ENCODE measurements around the gene AP1G2. TPM values are rescaled to one million over a fixed set of nuclear protein-coding genes. Genes with fewer than 3 reads are reported as not detected.
"Not testable (repeated sequence)": the region's sequence is repeated elsewhere in the genome, so short reads cannot be mapped to it uniquely, and the experiment has no call there.

The AP1G2 gene
- total RNA-seq, 1 donor from 2014 or later, result 6.7 TPM

DNA sequence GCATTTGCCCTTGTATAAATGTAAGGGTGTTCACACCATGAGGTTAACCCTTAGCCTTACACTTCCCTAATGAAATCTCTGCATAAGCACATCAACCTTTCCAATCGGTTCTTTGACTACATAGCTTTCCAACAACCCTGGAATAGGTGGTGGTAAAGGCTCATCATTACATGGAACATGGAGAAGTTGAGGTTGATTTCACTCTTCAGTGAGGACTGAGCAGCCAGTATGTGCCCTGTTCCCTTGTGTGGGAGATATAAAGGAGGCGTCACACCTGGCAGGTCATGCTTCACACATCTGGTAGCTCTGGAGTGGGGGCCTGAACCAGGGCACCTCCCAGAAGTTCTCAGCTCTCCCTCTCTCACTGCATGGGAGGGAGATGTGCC is 32.7 kb upstream of the AP1G2 start:
- DNase-seq (ENCODE audit: low read depth, low spot score), result no peak

- DNase-seq (ENCODE audit: low read depth, low spot score), result not testable (repeated sequence)
Measured at GRCh38 chr14:23594191-23594590, 26.6 kb upstream of the AP1G2 start.

DNA sequence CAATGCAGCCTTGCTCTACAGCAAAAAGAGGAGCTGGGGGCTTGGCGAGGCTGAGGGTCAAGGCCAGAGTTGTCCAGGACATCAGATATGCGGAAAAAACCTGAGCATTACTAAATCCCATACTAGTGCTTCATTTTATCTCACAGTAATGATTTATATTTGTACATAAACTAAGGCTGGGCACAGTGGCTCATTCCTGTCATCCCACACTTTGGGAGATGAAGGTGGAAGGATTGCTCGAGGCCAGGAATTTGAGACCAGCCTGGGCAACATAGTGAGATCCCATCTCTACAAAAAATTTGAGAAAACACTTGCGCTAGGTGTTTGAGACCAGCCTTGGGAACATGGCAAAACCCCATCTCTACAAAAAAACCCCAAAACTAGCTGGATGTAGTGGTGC is 22.6 kb upstream of the AP1G2 start:
- no peak for DNase-seq (ENCODE audit: low read depth, low spot score)

DNA sequence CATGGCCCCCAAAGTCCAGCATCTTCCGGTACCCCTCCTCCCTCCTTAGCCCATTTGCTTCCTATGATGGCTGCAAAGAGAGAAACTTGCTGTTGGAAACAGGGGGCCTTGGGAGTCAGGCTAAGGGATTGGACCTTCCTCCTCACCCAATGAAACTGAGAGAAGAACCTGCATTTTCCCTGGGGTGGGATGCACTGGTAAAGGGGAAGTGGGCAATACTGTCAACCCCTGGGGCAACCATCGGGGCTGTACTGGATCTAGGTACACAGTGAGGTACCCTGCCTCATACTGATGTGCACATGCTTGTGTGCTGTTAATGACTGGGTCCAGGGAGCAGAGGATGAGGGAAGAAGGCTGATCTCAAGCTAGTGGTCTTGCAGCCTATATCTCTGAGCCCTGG is 22.0 kb upstream of the AP1G2 start:
- DNase-seq (ENCODE audit: low read depth, low spot score), result no peak

DNA sequence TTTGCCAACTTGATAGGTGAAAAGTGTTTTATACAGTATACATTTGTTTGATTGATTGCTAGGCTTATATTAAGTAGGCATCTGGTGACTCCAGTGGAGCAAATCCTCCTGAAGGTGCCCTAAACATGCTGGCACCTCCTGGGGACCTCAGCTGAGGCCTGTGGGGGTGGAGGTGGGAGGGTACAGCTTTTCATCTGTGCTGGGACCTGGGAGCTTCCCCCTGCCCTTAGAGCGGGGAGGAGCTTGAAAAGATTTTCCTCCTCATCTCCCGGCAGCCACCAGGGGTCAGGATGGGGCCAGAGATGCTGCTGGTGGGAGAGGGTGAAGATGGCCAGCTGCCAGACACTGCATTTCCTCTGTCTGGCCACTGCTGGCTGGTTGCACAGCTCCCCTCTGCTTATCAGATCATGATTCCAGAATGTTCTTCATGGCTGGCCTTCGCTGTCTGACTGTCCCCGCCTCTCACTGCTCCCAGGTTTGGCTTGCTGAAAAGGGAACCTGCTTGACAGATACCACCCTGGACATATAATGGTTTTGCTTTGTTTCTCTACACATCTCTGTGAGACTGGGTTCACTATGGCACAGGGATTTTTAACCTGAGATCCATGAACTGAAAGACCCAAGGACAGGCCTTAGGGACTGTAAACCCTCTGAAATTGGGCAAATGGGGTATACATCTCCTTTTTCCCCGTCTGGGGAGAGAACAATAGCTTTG is 21.4 kb upstream of the AP1G2 start:
- peak; percentile 54 for DNase-seq (ENCODE audit: low read depth, low spot score)

GRCh38 chr14:23584527-23585203 is 17.1 kb upstream of the AP1G2 start:
- not testable (repeated sequence) for DNase-seq (ENCODE audit: low read depth, low spot score)

- not testable (repeated sequence) for DNase-seq (ENCODE audit: low read depth, low spot score)
Measured at GRCh38 chr14:23583761-23584526, 16.4 kb upstream of the AP1G2 start.

DNA sequence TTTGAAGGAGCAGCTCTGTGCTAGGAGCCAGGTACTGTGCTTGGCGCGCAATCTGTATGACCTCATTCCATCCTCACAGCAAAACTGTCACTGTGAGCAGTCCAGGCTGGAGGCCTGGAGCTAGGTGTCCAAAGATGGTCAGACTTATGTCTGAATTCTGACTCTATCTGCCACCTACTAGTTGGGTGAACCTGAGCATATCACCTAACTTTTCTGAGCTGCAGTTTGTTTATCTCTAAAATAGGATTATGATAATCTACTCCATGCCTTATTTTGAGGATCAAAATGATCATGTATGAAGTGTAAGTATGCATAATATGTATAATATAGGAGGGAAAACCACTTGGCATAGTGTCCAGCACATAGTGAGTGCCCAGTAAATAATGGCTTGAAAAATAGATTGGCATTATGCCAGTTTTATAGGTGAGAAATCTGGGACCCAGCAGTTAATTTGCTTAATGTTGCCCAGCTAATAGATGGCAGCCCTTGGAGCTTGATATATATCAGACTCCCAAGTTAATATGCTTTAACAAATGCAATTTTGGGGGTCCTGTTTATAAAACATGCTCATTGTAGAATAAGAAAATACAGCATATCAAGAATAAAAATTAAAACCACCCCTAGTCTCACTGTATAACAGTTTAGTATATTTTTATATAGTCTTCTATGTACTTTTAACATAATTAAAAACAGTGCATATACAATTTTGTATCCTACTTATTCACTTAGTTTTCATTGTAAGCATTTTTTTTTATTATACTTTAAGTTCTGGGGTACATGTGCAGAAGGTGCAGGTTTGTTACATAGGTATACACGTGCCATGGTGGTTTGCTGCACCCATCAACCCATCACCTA is 15.5 kb upstream of the AP1G2 start:
- DNase-seq (ENCODE audit: low read depth, low spot score), result no peak

DNA sequence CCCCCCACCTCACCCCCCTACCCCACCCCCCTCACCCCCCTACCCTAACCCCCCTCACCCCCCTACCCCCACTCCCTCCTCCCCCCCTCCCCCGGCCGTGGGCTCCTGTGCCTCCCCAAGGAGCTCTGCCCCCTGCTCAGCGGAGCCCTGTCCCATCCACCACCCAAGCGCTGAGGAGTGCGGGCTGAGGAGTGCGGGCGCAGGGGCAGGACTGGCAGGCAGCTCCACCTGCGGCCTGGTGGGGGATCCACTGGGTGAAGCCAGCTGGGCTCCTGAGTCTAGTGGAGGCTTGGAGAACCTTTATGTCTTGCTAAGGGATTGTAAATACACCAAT is 13.3 kb upstream of the AP1G2 start:
- DNase-seq (ENCODE audit: low read depth, low spot score), result no peak

DNA sequence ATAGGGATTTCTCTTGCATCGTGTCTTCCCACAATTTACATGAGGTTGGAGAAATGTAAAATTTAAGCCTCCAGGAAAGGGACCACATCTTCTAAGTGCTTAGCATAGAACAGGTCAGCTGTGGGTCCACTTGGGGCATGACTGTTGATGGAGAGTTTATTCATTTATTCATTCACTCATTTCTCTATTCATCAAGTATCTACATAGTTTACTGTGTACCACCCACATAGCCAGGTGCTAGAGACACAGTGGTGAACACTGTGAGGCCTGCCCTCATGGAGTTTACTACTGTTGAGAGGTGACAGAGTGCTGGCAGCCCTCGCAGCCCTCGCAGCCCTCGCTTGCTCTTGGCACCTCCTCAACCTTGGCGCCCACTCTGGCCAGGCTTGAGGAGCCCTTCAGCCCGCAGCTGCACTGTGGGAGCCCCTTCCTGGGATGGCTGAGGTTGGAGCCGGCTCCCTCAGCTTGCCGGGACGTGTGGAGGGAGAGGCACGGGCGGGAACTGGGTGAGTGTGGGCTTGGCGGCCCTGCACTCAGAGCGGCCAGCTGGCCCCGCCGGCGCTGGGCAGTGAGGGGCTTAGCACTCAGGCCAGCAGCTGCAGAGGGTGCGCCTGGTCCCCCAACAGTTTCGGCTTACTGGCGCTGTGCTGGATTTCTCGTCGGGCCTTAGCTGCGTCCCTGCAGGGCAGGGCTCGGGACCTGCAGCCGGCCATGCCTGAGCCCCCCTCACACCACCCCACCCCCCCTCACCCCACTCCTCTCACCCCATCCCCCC is 12.7 kb upstream of the AP1G2 start:
- DNase-seq (ENCODE audit: low read depth, low spot score), result no peak

- DNase-seq (ENCODE audit: low read depth, low spot score), result no peak
Measured at GRCh38 chr14:23579739-23580138, 12.1 kb upstream of the AP1G2 start.

DNA sequence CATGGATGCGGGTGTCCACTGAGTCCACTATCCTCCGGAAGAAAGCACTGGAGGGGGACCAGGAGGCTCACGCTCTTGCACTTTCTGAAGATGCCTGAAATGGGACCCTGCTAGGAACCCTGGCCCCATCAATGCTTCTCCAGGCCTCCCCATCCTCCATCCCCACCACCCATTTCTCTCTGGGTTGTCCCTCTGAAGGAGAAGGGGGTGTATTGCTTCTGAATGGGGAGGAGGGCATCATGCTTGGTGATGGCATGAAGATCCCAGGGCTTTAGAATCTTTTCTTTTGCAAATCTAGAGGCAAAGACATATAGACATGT is 11.7 kb upstream of the AP1G2 start:
- DNase-seq (ENCODE audit: low read depth, low spot score), result no peak

DNA sequence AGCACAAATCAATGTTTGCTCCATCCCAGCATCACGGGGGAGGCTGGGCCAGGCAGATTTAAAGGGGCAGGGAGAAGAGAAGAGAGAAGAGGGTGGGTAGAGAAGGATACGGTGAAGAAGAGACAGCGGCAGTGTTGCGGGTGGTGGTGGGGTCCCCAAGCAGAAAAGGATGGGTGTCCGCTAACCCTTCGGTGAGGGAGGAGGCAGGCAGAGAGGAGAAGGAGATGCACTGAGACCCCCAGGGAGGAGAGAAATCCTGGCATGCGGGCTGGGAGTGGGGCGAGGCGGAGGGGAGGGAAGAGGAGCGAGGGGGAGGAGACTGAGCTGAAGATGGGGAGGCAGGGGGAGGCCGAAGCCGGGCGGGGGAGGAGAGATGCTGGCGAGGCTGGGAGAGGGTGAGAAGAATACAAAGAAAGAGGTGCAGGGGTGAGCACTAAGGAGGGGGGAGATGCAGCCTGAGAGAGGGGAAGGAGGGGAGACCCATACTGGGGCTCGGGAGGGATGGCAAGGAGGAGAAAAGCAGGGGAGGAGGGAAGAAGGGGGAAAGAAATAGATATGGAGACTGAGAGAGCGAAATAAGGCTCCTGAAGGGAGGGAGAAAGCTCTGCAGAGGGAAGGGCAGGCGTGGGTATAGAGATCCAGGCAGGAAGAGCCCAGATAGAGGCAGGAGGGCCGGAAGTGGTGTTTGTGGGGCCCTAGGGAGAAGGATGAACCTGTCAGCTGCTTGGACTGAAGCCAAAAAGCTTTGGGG is 11.1 kb upstream of the AP1G2 start, which contains the start of gene JPH4:
Gene JPH4 (minus strand): TSS at position 231 of the 751 bp plus-strand sequence. CDS start 1,337 bp downstream, outside the sequence.
- no peak for DNase-seq (ENCODE audit: low read depth, low spot score)

DNA sequence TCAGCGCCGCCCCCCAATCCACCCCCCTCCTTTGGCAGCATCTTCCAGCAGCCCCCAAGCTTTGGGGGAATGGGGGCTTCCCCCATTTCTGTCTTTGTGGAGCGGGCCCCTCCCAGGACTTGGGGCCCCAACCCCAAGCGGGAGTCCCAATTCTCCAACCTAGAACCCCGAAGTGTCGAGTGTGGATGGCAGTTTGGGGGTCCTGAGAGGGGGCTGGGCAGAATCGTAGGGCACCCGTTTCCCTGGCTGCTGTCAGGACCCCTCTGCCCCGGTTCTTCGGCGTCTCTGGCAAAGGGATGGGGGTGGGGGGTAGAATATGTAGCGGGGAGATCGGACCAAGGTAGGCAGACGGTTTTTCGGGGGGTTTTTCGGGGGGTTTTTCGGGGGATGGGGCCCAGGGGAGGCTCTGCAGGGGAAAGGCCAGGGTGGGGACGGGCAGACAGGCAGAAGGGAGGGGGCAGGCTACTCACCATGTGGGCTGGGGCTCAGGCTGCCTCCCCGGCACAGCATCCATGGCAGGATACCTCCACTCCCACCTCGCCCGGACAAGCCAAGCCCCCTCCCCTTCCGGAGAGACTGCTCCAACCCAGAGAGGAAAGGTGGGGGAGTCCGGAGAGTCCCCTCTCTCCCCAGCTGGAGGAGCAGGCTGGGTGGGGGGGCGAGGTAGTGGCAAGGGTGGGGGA is 10.3 kb upstream of the AP1G2 start:
- no peak for DNase-seq (ENCODE audit: low read depth, low spot score)

GRCh38 chr14:23577004-23577681 is 9.6 kb upstream of the AP1G2 start:
- no peak for DNase-seq (ENCODE audit: low read depth, low spot score)

GRCh38 chr14:23573384-23574015 is 5.9 kb upstream of the AP1G2 start:
- no peak for DNase-seq (ENCODE audit: low read depth, low spot score)

DNA sequence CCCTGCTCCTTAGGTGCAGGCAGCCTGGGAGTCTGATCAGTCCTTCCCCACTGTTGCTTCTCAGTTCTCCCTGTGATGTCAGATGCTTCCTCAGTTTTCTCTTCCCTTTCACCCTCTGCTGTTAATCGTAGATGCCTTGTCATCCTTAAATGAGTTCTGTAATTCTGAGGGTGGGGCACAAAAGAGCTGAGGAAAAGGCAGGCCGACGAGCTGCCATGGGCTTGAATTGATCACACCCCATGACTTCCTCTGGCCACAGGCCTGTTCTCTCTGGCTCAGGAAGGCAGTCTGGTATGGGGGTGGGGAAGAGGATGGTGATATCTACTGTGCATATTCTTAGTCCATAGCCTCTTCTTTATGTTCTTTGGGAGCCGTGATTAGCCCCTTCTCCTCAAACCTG is 5.2 kb upstream of the AP1G2 start:
- DNase-seq (ENCODE audit: low read depth, low spot score), result no peak

GRCh38 chr14:23572524-23572828 is 4.9 kb upstream of the AP1G2 start:
- DNase-seq (ENCODE audit: low read depth, low spot score), result no peak
